SU-DHL-6 (cell line): ENCODE results near the gene OR2J3.

ENCODE experiments used
- H2AFZ ChIP-seq: fragments of 200-600 bp; sonication (generic); 2 replicates; pipeline ENCODE4 v1.6.1; 2014; ENCODE audit warnings: low read depth, mild to moderate bottlenecking, moderate library complexity, mixed read lengths, antibody characterized with exemption, low read length; ENCODE audit not compliant: severe bottlenecking
- H3F3A ChIP-seq: fragments of 200-600 bp; shearing (Covaris generic); 2 replicates; pipeline ENCODE4 v1.6.0; 2016; ENCODE audit warnings: antibody characterized with exemption, mild to moderate bottlenecking; ENCODE audit not compliant: insufficient read depth
- H3K27ac ChIP-seq: fragments of 200-600 bp; sonication (generic); 2 replicates; pipeline ENCODE4 v1.5.1; 2016; ENCODE audit warnings: low read depth, mild to moderate bottlenecking, low read length, moderate library complexity, mixed read lengths
- H3K27me3 ChIP-seq: fragments of 200-600 bp; sonication (generic), shearing (Covaris generic); 2 replicates; pipeline ENCODE4 v1.6.0; 2014; ENCODE audit warnings: mild to moderate bottlenecking, low read length
- H3K36me3 ChIP-seq: fragments of 200-600 bp; sonication (generic); 2 replicates; pipeline ENCODE4 v1.6.1; 2014; ENCODE audit warnings: mild to moderate bottlenecking, low read length, mixed read lengths
- H3K4me2 ChIP-seq: fragments of 300-600, 200-600 bp; shearing (Covaris generic), sonication (generic); 2 replicates; pipeline ENCODE4 v1.6.0; 2014; ENCODE audit warnings: low read length, low read depth, mild to moderate bottlenecking; ENCODE audit not compliant: poor library complexity, severe bottlenecking
- H3K4me3 ChIP-seq: fragments of 200-600 bp; sonication (generic); 2 replicates; pipeline ENCODE4 v1.5.1; 2014; ENCODE audit warnings: antibody characterized with exemption, low read length, mild to moderate bottlenecking, mixed read lengths; ENCODE audit not compliant: insufficient read depth, poor library complexity, severe bottlenecking
- H3K79me2 ChIP-seq: fragments of 200-600 bp; sonication (generic); 2 replicates; pipeline ENCODE4 v1.6.1; 2014; ENCODE audit warnings: mild to moderate bottlenecking, low read length, moderate library complexity; ENCODE audit not compliant: insufficient read depth
- H3K9ac ChIP-seq: fragments of 200-600 bp; sonication (generic); 2 replicates; pipeline ENCODE4 v1.7.0; 2014; ENCODE audit warnings: mild to moderate bottlenecking, low read length
- H3K9me2 ChIP-seq: fragments of 200-600 bp; sonication (generic); replicated peaks from 2 replicates; pipeline ENCODE4 v1.6.1; 2014; ENCODE audit warnings: low read length; ENCODE audit not compliant: insufficient read depth
- H3K9me3 ChIP-seq: fragments of 200-600 bp; sonication (generic); 2 replicates; pipeline ENCODE4 v1.6.1; 2014; ENCODE audit warnings: low read length, mixed read lengths; ENCODE audit not compliant: insufficient read depth
- H4K20me1 ChIP-seq: fragments of 200-600 bp; sonication (generic); 2 replicates; pipeline ENCODE4 v1.6.1; 2014; ENCODE audit warnings: low read depth, mild to moderate bottlenecking, antibody characterized with exemption, low read length, moderate library complexity, mixed read lengths
- EZH2phosphoT487 ChIP-seq: fragments of 200-600 bp; sonication (generic), shearing (Covaris generic); conservative IDR thresholded peaks from 2 replicates; pipeline ENCODE4 v1.6.1; 2018; ENCODE audit warnings: mild to moderate bottlenecking, antibody characterized with exemption, low read length, moderate library complexity, mixed read lengths
- TF ChIP-seq, protein P1 (sequence below): fragments of 200-600 bp; sonication (generic); IDR thresholded peaks from one replicate; pipeline ENCODE4 v1.5.1; 2017; ENCODE audit warnings: antibody characterized with exemption, mild to moderate bottlenecking, low read length, moderate library complexity; ENCODE audit not compliant: insufficient read depth, poor library complexity, severe bottlenecking

Gene OR2J3

DNA sequence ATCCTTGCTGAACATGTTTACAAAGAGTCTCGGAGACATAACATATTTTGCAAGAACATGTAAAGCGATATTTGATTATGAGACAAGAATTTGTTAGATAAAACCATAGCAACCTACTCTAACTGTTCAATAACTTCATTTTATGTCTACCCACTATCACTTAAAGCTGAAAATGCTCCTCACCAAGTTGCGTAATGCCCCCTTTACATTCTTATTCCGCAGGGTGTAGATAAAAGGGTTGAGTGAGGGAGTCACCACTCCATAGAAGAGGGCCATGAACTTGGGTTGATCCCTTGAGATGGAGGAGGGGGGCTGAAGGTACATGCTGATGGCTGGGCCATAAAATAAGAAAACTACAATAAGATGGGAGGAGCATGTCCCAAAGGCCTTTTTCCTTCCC, 29.9 kb downstream of the OR2J3 start:
- Histone ChIP-seq H3K27me3 (no peaks in the 10 kb centered on the region), H3K4me2 (no peak overlapping the region), H3K36me3 (no peaks in the 10 kb centered on the region), H3K9me3 (peaks cover 5% of the 10 kb centered on the region; the same call in 1 of the 2 replicates), H3K9me2 (no peaks in the 10 kb centered on the region), H2AFZ (no peak overlapping the region), H3K27ac (no peak overlapping the region), H3K79me2 (no peaks in the 10 kb centered on the region), H3K9ac (no peak overlapping the region), H3F3A (no peaks in the 10 kb centered on the region), H3K4me3 (no peak overlapping the region), H4K20me1 (no peaks in the 10 kb centered on the region; the same call in 1 of the 2 replicates)
- TF ChIP-seq EZH2phosphoT487, result no peak
- TF ChIP-seq, protein P1, sequence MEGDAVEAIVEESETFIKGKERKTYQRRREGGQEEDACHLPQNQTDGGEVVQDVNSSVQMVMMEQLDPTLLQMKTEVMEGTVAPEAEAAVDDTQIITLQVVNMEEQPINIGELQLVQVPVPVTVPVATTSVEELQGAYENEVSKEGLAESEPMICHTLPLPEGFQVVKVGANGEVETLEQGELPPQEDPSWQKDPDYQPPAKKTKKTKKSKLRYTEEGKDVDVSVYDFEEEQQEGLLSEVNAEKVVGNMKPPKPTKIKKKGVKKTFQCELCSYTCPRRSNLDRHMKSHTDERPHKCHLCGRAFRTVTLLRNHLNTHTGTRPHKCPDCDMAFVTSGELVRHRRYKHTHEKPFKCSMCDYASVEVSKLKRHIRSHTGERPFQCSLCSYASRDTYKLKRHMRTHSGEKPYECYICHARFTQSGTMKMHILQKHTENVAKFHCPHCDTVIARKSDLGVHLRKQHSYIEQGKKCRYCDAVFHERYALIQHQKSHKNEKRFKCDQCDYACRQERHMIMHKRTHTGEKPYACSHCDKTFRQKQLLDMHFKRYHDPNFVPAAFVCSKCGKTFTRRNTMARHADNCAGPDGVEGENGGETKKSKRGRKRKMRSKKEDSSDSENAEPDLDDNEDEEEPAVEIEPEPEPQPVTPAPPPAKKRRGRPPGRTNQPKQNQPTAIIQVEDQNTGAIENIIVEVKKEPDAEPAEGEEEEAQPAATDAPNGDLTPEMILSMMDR, result no peak

DNA sequence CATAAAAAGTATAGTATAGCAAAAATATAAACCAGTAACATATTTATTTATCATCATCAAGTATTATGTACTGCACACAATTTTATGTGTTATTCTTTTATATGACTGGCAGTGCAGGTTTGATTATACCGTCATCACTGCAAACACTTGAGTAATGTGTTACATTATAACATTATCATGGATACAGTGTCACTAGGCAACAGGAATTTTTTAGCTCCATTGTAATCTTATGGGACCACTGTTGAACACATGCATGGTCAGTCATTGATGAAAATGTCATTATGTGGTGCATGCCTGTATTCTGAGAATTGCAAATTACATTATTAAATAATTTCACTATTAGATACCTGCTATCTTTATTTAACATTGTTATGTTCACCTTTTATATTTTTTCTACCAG, 33.7 kb downstream of the OR2J3 start:
- no peaks in the 10 kb centered on the region for H3K9me2 ChIP-seq
- H3K27ac ChIP-seq, result no peak overlapping the region
- H2AFZ ChIP-seq, result no peak overlapping the region
- H3K4me2 ChIP-seq, result no peak overlapping the region
- no peaks in the 10 kb centered on the region for H3K79me2 ChIP-seq
- no peak overlapping the region for H3K4me3 ChIP-seq
- H3K9me3 ChIP-seq, result peaks cover 14% of the 10 kb centered on the region; the same call in 1 of the 2 replicates
- H4K20me1 ChIP-seq, result no peaks in the 10 kb centered on the region
- no peak overlapping the region for H3K9ac ChIP-seq
- H3K27me3 ChIP-seq, result no peaks in the 10 kb centered on the region
- H3F3A ChIP-seq, result no peaks in the 10 kb centered on the region
- TF ChIP-seq, protein P1, result no peak
- no peak for TF ChIP-seq EZH2phosphoT487
- no peaks in the 10 kb centered on the region for H3K36me3 ChIP-seq

DNA sequence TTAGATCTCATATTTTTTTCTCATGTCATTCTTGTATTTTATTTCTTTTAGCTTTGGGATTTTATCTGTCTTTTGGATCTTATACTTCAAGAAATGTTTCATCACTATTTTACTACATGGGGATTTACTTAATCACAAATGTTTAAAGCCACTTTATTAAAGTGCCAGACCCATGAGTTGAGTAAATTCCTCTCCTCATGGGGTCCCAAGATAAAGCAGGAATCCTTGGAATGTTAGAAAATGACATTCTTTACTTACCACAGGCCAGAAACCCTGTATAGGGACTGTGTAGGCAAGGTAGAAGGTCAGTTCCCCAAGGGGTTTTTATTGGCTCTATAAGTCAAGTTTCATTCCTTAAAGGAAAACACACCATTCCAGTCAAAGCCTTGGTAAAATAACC, 34.5 kb downstream of the OR2J3 start:
- peaks cover 14% of the 10 kb centered on the region; the same call in 1 of the 2 replicates for H3K9me3 ChIP-seq
- H3K4me2 ChIP-seq, result no peak overlapping the region
- no peak overlapping the region for H3K9ac ChIP-seq

More for the DNA sequence above, 34.5 kb downstream of the OR2J3 start:
- Histone ChIP-seq H3K4me3 (no peak overlapping the region), H3K27ac (no peak overlapping the region), H2AFZ (no peak overlapping the region), H3F3A (no peaks in the 10 kb centered on the region), H3K9me2 (no peaks in the 10 kb centered on the region), H4K20me1 (no peaks in the 10 kb centered on the region), H3K79me2 (no peaks in the 10 kb centered on the region), H3K36me3 (no peaks in the 10 kb centered on the region), H3K27me3 (no peaks in the 10 kb centered on the region)
- TF ChIP-seq EZH2phosphoT487, result no peak
- TF ChIP-seq, protein P1, result no peak
